ENCODE measurements around the gene YOD1. TPM values are rescaled to one million over a fixed set of nuclear protein-coding genes. Genes with fewer than 3 reads are reported as not detected.

The YOD1 gene
- total RNA-seq = 9.1 and 10.5 TPM in 2 replicates

GRCh38 chr1:207051191-207051943 lies at the start of gene YOD1:
Gene YOD1, minus strand, starts transcription at chr1:207051208. Its CDS starts 178 bp downstream, at chr1:207051030.

GRCh38 chr1:207088701-207089626 lies 38.0 kb upstream of the YOD1 start, which contains the start of gene C4BPB:
Gene C4BPB, plus strand, starts transcription at chr1:207088860. Its CDS starts 672 bp downstream, at chr1:207089532.

GRCh38 chr1:207052911-207053769 lies 2.1 kb upstream of the YOD1 start, which contains the start of gene PFKFB2:
Gene PFKFB2, plus strand, starts transcription at chr1:207053275. Its CDS starts 1,443 bp downstream, at chr1:207054718.

DNA sequence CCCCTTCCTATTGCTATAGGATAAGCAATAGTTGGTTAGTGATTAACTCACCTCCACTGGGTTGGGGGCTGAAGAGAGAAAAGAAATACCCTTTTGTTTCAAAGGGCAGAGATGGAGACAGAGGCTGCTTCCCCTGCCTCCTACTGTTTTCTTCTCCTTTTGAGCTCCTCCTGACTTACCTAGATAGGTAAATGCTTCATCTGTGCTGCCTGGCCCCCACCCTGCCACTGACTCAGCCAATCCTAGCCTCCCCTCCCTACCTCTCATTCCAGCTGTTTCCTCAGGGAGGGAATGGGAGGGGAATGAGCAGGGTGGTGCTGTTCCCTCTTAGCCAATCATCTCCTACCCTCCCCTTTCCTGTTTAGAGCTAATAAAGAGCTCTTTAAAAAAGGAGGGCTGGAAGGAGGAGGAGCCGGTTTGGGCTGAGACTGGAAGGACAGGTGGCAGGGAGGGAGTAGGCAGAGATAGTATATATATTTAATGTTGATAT lies 18.4 kb downstream of the YOD1 start, which contains the start of gene C1orf116:
TSS of gene C1orf116 (minus strand) at position 229 of the 490 bp plus-strand sequence. CDS start 5,158 bp downstream, outside the sequence.

Other genes starting within 250 kb of the YOD1 start
- 0.12 TPM in 1 of 2 replicates, not detected in the other for gene IL20, start 185.6 kb downstream of the YOD1 start, total RNA-seq
- 2.9 and 3.1 TPM in 2 replicates for gene IL24, start 153.8 kb downstream of the YOD1 start, total RNA-seq
- gene FCMR, start 129.3 kb downstream of the YOD1 start, total RNA-seq = 0.11 and 0.37 TPM in 2 replicates
- not detected in 2 replicates for gene PIGR, start 104.7 kb downstream of the YOD1 start, total RNA-seq
- gene FCAMR, start 80.7 kb downstream of the YOD1 start, total RNA-seq = not detected in 2 replicates
- gene C1orf116, start 18.5 kb downstream of the YOD1 start, total RNA-seq = under 0.01 TPM in 2 replicates
- gene PFKFB2, start 2.1 kb upstream of the YOD1 start, total RNA-seq = 5.6 and 11.0 TPM in 2 replicates
- not detected in 2 replicates for gene C4BPB, start 37.7 kb upstream of the YOD1 start, total RNA-seq
- gene C4BPA, start 53.0 kb upstream of the YOD1 start, total RNA-seq = not detected in 2 replicates